Hepatocyte (in vitro differentiated cells): ENCODE results near the gene ZBTB4. TPM values are rescaled to one million over a fixed set of nuclear protein-coding genes. Genes with fewer than 3 reads are reported as not detected.

Source experiments
- DNase-seq: peaks from one replicate; pipeline ENCODE4 v3.0.0-alpha.2; 2016; ENCODE audit warnings: low spot score
- H2AFZ ChIP-seq: fragments of 200-600 bp; sonication (generic); 2 replicates; pipeline ENCODE4 v1.6.0; 2016; ENCODE audit warnings: antibody characterized with exemption, mild to moderate bottlenecking
- H3K27ac ChIP-seq: fragments of 200-600 bp; sonication (generic); 2 replicates; pipeline ENCODE4 v1.5.1; 2016; ENCODE audit warnings: mild to moderate bottlenecking
- H3K27me3 ChIP-seq: fragments of 200-600 bp; sonication (generic); 2 replicates; pipeline ENCODE4 v1.6.1; 2016
- H3K36me3 ChIP-seq: fragments of 200-600 bp; sonication (generic); replicated peaks from 2 replicates; pipeline ENCODE4 v1.5.1; 2016; ENCODE audit warnings: low read depth; ENCODE audit not compliant: insufficient read depth
- H3K4me1 ChIP-seq: fragments of 200-600 bp; sonication (generic); 2 replicates; pipeline ENCODE4 v1.5.1; 2016; ENCODE audit warnings: mild to moderate bottlenecking, moderate library complexity; ENCODE audit not compliant: insufficient read depth
- H3K4me2 ChIP-seq: fragments of 200-600 bp; sonication (generic); 2 replicates; pipeline ENCODE4 v1.6.0; 2016
- H3K4me3 ChIP-seq: fragments of 200-600 bp; sonication (generic); 2 replicates; pipeline ENCODE4 v1.5.1; 2016; ENCODE audit warnings: mild to moderate bottlenecking
- H3K79me2 ChIP-seq: fragments of 200-600 bp; sonication (generic); 2 replicates; pipeline ENCODE4 v1.6.0; 2017; ENCODE audit warnings: mild to moderate bottlenecking
- H3K9me2 ChIP-seq: fragments of 200-600 bp; sonication (generic); replicated peaks from 2 replicates; pipeline ENCODE4 v1.6.0; 2017; ENCODE audit warnings: mild to moderate bottlenecking; ENCODE audit not compliant: insufficient read depth
- H3K9me3 ChIP-seq: fragments of 200-600 bp; sonication (generic); 2 replicates; pipeline ENCODE4 v1.5.1; 2016; ENCODE audit warnings: low read depth, mild to moderate bottlenecking
- H4K20me1 ChIP-seq: fragments of 200-600 bp; sonication (generic); 2 replicates; pipeline ENCODE4 v1.6.0; 2016; ENCODE audit warnings: mild to moderate bottlenecking; ENCODE audit not compliant: insufficient read depth, poor library complexity, severe bottlenecking
- CTCF ChIP-seq: fragments of 200-600 bp; sonication (generic); IDR thresholded peaks from 2 replicates; pipeline ENCODE4 v1.5.1; 2016; ENCODE audit warnings: antibody characterized with exemption, mild to moderate bottlenecking; ENCODE audit not compliant: poor library complexity
- EZH2 ChIP-seq: fragments of 200-600 bp; sonication (generic); IDR thresholded peaks from 2 replicates; pipeline ENCODE4 v1.6.1; 2016; ENCODE audit warnings: antibody characterized with exemption, mild to moderate bottlenecking, borderline replicate concordance
- EZH2phosphoT487 ChIP-seq: fragments of 200-600 bp; sonication (generic); IDR thresholded peaks from one replicate; pipeline ENCODE4 v1.6.1; 2018; ENCODE audit warnings: antibody characterized with exemption, mild to moderate bottlenecking, low read depth, moderate library complexity; ENCODE audit not compliant: unreplicated experiment, severe bottlenecking
- WGBS: methylation state at CpG from one replicate; pipeline ENCODE4 v1.1.6; 2016; ENCODE audit warnings: low lambda C conversion rate; ENCODE audit errors: missing lambda C conversion rate; 5-methylcytosine and 5-hydroxymethylcytosine counted together
- polyA plus RNA-seq: library from polyadenylated mRNA; unstranded; fragments of >200 nt; fragmentation: Nextera tagmentation; extraction: Ambion mirVana; gene quantifications from 2 replicates; pipeline ENCODE4 v1.2.1, GENCODE V29; 2016
- total RNA-seq: library from RNA; depleted of rRNA; stranded (reverse); fragments of >200 nt; gene quantifications from 2 replicates; pipeline ENCODE4 v1.2.3, GENCODE V29; 2014

Gene ZBTB4
- total and polyA plus RNA-seq, 2 experiments from 2014 or later, result 20.8 to 27.1 TPM

GRCh38 chr17:7468290-7468689, 11.1 kb downstream of the ZBTB4 start:
- Histone ChIP-seq H3K79me2 (peaks cover 70% of the 10 kb centered on the region), H3K9me3 (no peaks in the 10 kb centered on the region), H2AFZ (no peak overlapping the region), H3K4me3 (no peak overlapping the region), H3K36me3 (no peaks in the 10 kb centered on the region), H3K4me2 (no peak overlapping the region), H3K4me1 (no peaks in the 10 kb centered on the region), H3K9me2 (no peaks in the 10 kb centered on the region), H3K27ac (no peak overlapping the region), H4K20me1 (peaks cover 52% of the 10 kb centered on the region), H3K27me3 (no peaks in the 10 kb centered on the region)
- WGBS, result 97% methylated on average over 11 of the region's 11 CpGs
- TF ChIP-seq CTCF, result no peak
- no peak for TF ChIP-seq EZH2
- no peak for TF ChIP-seq EZH2phosphoT487
- no peak for DNase-seq

- Histone ChIP-seq H4K20me1 (peaks cover 51% of the 10 kb centered on the region), H3K9me2 (no peaks in the 10 kb centered on the region), H3K27ac (no peak overlapping the region), H3K79me2 (peaks cover 64% of the 10 kb centered on the region), H3K9me3 (no peaks in the 10 kb centered on the region), H3K4me2 (no peak overlapping the region), H3K4me1 (no peaks in the 10 kb centered on the region), H3K27me3 (no peaks in the 10 kb centered on the region), H3K4me3 (no peak overlapping the region), H3K36me3 (no peaks in the 10 kb centered on the region), H2AFZ (no peak overlapping the region)
- WGBS, result 94% methylated on average over 3 of the region's 3 CpGs
- no peak for DNase-seq
- no peak for TF ChIP-seq EZH2
- no peak for TF ChIP-seq CTCF
- no peak for TF ChIP-seq EZH2phosphoT487
These were observed 11.9 kb downstream of the ZBTB4 start for GRCh38 chr17:7467498-7467897.

DNA sequence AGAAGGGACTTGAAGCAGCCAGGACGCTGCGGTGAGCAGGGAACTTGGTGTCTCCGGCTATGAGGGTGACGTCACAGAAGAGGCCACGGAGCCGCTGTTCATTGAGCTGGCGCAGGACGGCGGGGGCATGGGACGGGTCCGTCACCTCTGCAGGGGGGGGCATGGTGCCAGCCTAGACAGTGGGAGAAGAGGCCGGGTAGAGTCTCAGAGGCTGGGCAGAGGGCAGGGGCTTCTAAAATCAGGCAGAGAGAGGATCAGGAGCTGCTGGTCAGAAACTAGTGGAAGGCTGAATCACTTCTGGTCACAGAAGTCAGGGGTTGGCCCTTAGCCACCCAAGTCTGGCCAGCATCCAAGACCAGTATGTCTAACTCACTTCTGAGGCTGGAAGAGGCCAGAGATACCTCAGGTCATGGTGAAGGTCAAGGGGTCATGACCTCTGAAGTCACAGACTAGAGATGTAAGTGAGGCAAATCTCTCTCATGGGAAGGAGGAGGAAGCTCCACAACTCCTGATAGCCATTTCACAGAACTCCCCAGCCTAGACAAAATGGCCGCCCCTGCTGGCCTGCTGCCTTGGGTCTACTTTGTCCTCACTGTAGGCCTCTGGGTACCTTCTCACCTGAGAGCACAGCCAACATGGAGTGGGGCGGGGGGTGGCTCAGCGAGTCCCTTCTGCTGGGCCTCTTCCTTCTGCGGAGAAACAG, 12.6 kb downstream of the ZBTB4 start:
- Histone ChIP-seq H3K9me3 (no peaks in the 10 kb centered on the region), H2AFZ (no peak overlapping the region), H3K79me2 (peaks cover 57% of the 10 kb centered on the region), H3K9me2 (no peaks in the 10 kb centered on the region), H3K36me3 (no peaks in the 10 kb centered on the region), H3K4me1 (no peaks in the 10 kb centered on the region), H3K4me3 (no peak overlapping the region), H3K4me2 (no peak overlapping the region), H4K20me1 (peaks cover 51% of the 10 kb centered on the region), H3K27ac (no peak overlapping the region), H3K27me3 (no peaks in the 10 kb centered on the region)
- TF ChIP-seq CTCF (no peak), EZH2phosphoT487 (no peak), EZH2 (no peak)
- WGBS, result 91% methylated on average over 13 of the region's 16 CpGs
- no peak for DNase-seq

DNA sequence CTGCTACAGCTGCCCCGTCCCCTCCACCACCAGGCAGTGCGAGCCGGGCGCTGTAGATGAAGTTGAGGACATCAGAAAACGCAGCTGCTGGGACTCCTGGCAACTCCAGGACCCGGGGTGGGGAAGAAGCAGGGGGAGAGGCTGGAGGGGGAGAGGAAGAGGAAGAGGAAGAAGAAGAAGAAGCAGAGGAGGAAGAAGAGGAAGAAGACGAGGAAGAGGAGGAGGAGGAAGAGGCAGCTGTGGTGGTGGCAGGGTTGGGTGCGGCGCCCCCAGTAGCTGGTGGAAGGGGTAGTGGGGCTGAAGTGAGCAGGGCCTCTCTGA, 13.2 kb downstream of the ZBTB4 start:
- Histone ChIP-seq H3K79me2 (peaks cover 52% of the 10 kb centered on the region), H3K9me3 (no peaks in the 10 kb centered on the region), H3K36me3 (no peaks in the 10 kb centered on the region), H4K20me1 (peaks cover 47% of the 10 kb centered on the region), H3K4me2 (no peak overlapping the region), H3K27ac (no peak overlapping the region), H2AFZ (no peak overlapping the region), H3K4me1 (no peaks in the 10 kb centered on the region), H3K9me2 (no peaks in the 10 kb centered on the region), H3K27me3 (no peaks in the 10 kb centered on the region), H3K4me3 (no peak overlapping the region)
- 98% methylated on average over 7 of the region's 9 CpGs for WGBS
- DNase-seq, result no peak
- TF ChIP-seq EZH2 (no peak), EZH2phosphoT487 (no peak), CTCF (no peak)
